ENCODE measurements around the gene MIF. TPM values are rescaled to one million over a fixed set of nuclear protein-coding genes. Genes with fewer than 3 reads are reported as not detected.

MIF gene
- 505 TPM for total RNA-seq
- polyA plus RNA-seq (ENCODE audit: insufficient read depth, low read depth, low replicate concordance), result 1,211 TPM
- long read RNA-seq, donor 1, transcript MIF-201 (3 exons, 939 nt), result major isoform, 612 of 706 reads
- long read RNA-seq, donor 1, transcript MIF-203 (2 exons, 435 nt), result minor isoform, 60 of 706 reads
- long read RNA-seq, donor 1, transcript MIF-202 (2 exons, 589 nt), result minor isoform, 15 of 706 reads
- long read RNA-seq, donor 1, partial matches to known transcripts, result 0 of 706 reads
- long read RNA-seq, donor 1, other reads (novel, unspliced or antisense), result 19 of 706 reads
- long read RNA-seq, donor 2, transcript MIF-202 (2 exons, 589 nt), result minor isoform, 14 of 504 reads
- long read RNA-seq, donor 2, transcript MIF-201 (3 exons, 939 nt), result major isoform, 441 of 504 reads
- long read RNA-seq, donor 2, transcript MIF-203 (2 exons, 435 nt), result minor isoform, 37 of 504 reads
- long read RNA-seq, donor 2, partial matches to known transcripts, result 0 of 504 reads
- long read RNA-seq, donor 2, other reads (novel, unspliced or antisense), result 12 of 504 reads
- long read RNA-seq, donor 3, transcript MIF-201 (3 exons, 939 nt), result major isoform, 605 of 686 reads
- long read RNA-seq, donor 3, transcript MIF-202 (2 exons, 589 nt), result minor isoform, 10 of 686 reads
- long read RNA-seq, donor 3, transcript MIF-203 (2 exons, 435 nt), result minor isoform, 47 of 686 reads
- long read RNA-seq, donor 3, partial matches to known transcripts, result 0 of 686 reads
- long read RNA-seq, donor 3, other reads (novel, unspliced or antisense), result 24 of 686 reads
- long read RNA-seq, donor 4, transcript MIF-201 (3 exons, 939 nt), result major isoform, 422 of 451 reads
- long read RNA-seq, donor 4, transcript MIF-203 (2 exons, 435 nt), result minor isoform, 13 of 451 reads
- long read RNA-seq, donor 4, transcript MIF-202 (2 exons, 589 nt), result minor isoform, 16 of 451 reads
- long read RNA-seq, donor 4, partial matches to known transcripts, result 0 of 451 reads
- long read RNA-seq, donor 4, other reads (novel, unspliced or antisense), result 0 of 451 reads
- long read RNA-seq, donor 5, transcript MIF-201 (3 exons, 939 nt), result major isoform, 30 of 34 reads
- long read RNA-seq, donor 5, partial matches to known transcripts, result 0 of 34 reads
- long read RNA-seq, donor 5, other reads (novel, unspliced or antisense), result 0 of 34 reads
- long read RNA-seq, donor 6, transcript MIF-202 (2 exons, 589 nt), result minor isoform, 23 of 1,158 reads
- long read RNA-seq, donor 6, transcript MIF-203 (2 exons, 435 nt), result minor isoform, 95 of 1,158 reads
- long read RNA-seq, donor 6, transcript MIF-201 (3 exons, 939 nt), result major isoform, 993 of 1,158 reads
- long read RNA-seq, donor 6, partial matches to known transcripts, result 27 of 1,158 reads
- long read RNA-seq, donor 6, other reads (novel, unspliced or antisense), result 20 of 1,158 reads
- long read RNA-seq, donor 7, transcript MIF-201 (3 exons, 939 nt), result major isoform, 279 of 313 reads
- long read RNA-seq, donor 7, transcript MIF-203 (2 exons, 435 nt), result minor isoform, 7 of 313 reads
- long read RNA-seq, donor 7, partial matches to known transcripts, result 0 of 313 reads
- long read RNA-seq, donor 7, other reads (novel, unspliced or antisense), result 23 of 313 reads
- long read RNA-seq, donor 8, transcript MIF-202 (2 exons, 589 nt), result minor isoform, 11 of 664 reads
- long read RNA-seq, donor 8, transcript MIF-201 (3 exons, 939 nt), result major isoform, 621 of 664 reads
- long read RNA-seq, donor 8, transcript MIF-203 (2 exons, 435 nt), result minor isoform, 32 of 664 reads
- long read RNA-seq, donor 8, partial matches to known transcripts, result 0 of 664 reads
- long read RNA-seq, donor 8, other reads (novel, unspliced or antisense), result 0 of 664 reads
- long read RNA-seq, donor 9, transcript MIF-203 (2 exons, 435 nt), result minor isoform, 32 of 460 reads
- long read RNA-seq, donor 9, transcript MIF-202 (2 exons, 589 nt), result minor isoform, 16 of 460 reads
- long read RNA-seq, donor 9, transcript MIF-201 (3 exons, 939 nt), result major isoform, 407 of 460 reads
- long read RNA-seq, donor 9, partial matches to known transcripts, result 0 of 460 reads
- long read RNA-seq, donor 9, other reads (novel, unspliced or antisense), result 5 of 460 reads
- long read RNA-seq, donor 10, transcript MIF-203 (2 exons, 435 nt), result minor isoform, 45 of 533 reads
- long read RNA-seq, donor 10, transcript MIF-201 (3 exons, 939 nt), result major isoform, 468 of 533 reads
- long read RNA-seq, donor 10, transcript MIF-202 (2 exons, 589 nt), result minor isoform, 20 of 533 reads
- long read RNA-seq, donor 10, partial matches to known transcripts, result 0 of 533 reads
- long read RNA-seq, donor 10, other reads (novel, unspliced or antisense), result 0 of 533 reads

DNA sequence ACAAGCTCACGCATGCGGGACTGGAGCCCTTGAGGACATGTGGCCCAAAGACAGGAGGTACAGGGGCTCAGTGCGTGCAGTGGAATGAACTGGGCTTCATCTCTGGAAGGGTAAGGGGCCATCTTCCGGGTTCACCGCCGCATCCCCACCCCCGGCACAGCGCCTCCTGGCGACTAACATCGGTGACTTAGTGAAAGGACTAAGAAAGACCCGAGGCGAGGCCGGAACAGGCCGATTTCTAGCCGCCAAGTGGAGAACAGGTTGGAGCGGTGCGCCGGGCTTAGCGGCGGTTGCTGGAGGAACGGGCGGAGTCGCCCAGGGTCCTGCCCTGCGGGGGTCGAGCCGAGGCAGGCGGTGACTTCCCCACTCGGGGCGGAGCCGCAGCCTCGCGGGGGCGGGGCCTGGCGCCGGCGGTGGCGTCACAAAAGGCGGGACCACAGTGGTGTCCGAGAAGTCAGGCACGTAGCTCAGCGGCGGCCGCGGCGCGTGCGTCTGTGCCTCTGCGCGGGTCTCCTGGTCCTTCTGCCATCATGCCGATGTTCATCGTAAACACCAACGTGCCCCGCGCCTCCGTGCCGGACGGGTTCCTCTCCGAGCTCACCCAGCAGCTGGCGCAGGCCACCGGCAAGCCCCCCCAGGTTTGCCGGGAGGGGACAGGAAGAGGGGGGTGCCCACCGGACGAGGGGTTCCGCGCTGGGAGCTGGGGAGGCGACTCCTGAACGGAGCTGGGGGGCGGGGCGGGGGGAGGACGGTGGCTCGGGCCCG is at the start of gene MIF:
Gene MIF (plus strand): TSS at position 439 of the 765 bp plus-strand sequence. CDS start 92 bp downstream, at position 531.
- no peaks in the 10 kb centered on the region for H3K27me3 ChIP-seq (ENCODE audit: control insufficient read depth, insufficient read depth, low read length)
- DNase-seq, result peak; percentile 97 to 99 (median 99)
- peak within 1 kb of the TSS; percentile 98 to 99 for H3K27ac ChIP-seq (ENCODE audit: low read depth in 2 of 2, low read length in 2 of 2)
- H3K9me3 ChIP-seq (ENCODE audit: control insufficient read depth in 2 of 3, insufficient read depth in 1 of 3, low read length in 3 of 3), result no peaks in the 10 kb centered on the region
- FAIRE-seq, result no peak
- TF ChIP-seq, protein P1, sequence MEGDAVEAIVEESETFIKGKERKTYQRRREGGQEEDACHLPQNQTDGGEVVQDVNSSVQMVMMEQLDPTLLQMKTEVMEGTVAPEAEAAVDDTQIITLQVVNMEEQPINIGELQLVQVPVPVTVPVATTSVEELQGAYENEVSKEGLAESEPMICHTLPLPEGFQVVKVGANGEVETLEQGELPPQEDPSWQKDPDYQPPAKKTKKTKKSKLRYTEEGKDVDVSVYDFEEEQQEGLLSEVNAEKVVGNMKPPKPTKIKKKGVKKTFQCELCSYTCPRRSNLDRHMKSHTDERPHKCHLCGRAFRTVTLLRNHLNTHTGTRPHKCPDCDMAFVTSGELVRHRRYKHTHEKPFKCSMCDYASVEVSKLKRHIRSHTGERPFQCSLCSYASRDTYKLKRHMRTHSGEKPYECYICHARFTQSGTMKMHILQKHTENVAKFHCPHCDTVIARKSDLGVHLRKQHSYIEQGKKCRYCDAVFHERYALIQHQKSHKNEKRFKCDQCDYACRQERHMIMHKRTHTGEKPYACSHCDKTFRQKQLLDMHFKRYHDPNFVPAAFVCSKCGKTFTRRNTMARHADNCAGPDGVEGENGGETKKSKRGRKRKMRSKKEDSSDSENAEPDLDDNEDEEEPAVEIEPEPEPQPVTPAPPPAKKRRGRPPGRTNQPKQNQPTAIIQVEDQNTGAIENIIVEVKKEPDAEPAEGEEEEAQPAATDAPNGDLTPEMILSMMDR (IDR thresholded peaks at IDR 0.05; ENCODE audit: borderline replicate concordance, extremely low read depth, insufficient read depth), result peak; percentile 40
- H3K4me3 ChIP-seq (ENCODE audit: low read length in 3 of 3), result peak within 1 kb of the TSS; percentile 71 to 73 (median 73)
- peak within 1 kb of the TSS; percentile 51 to 79 (median 53) for H3K9ac ChIP-seq (ENCODE audit: low read length in 3 of 3)
- peaks cover 0 to 14% (median 3%) of the 10 kb centered on the region in 3 donors for H3K36me3 ChIP-seq (ENCODE audit: control insufficient read depth in 2 of 3, insufficient read depth in 3 of 3, low read length in 3 of 3)
- intact Hi-C loops (cut with DNase I), result no loop called here
- peaks cover 0 to 39% (median 25%) of the 10 kb centered on the region in 3 donors for H3K4me1 ChIP-seq (ENCODE audit: control insufficient read depth in 2 of 3, insufficient read depth in 2 of 3, low read depth in 1 of 3, low read length in 3 of 3)

DNA sequence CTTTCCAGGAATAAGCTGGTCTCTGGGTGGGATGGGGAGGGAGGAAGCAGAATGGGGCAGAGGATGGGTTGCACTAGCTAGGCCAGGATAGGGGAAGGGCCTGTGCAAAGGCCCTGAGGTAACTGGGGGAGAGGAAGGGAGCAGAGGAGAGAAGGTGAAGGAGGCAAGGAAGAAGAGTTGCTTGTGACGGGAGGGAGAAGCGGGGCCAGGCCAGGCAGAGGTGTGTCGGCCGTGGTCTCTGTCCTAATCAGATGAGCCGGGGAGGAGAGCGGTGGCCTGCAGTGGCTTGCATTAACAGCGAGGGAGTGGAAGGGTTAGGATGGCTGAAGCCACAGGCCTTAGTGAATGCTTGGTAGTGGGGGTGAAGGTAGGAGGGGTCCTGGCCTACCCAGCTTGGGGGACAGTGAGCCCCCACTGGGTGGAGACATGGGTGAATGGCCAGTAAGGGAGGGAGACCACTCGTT is 49.4 kb upstream of the MIF start:
- no peak overlapping the region for H3K27ac ChIP-seq (ENCODE audit: low read depth in 2 of 2, low read length in 2 of 2)
- DNase-seq, result peak in 1 of 5 donors; percentile 76
- no peaks in the 10 kb centered on the region for H3K36me3 ChIP-seq (ENCODE audit: control insufficient read depth in 2 of 3, insufficient read depth in 3 of 3, low read length in 3 of 3)
- no peak overlapping the region for H3K4me3 ChIP-seq (ENCODE audit: low read length in 3 of 3)
- intact Hi-C loops (cut with DNase I), result loop anchor here (10.0 kb wide), 1 partner anchor 70 kb away; the partner anchor contains the start of gene MMP11
- FAIRE-seq, result no peak
- H3K9me3 ChIP-seq (ENCODE audit: control insufficient read depth in 2 of 3, insufficient read depth in 1 of 3, low read length in 3 of 3), result no peaks in the 10 kb centered on the region
- no peak overlapping the region for H3K9ac ChIP-seq (ENCODE audit: low read length in 3 of 3)
- no peaks in the 10 kb centered on the region for H3K27me3 ChIP-seq (ENCODE audit: control insufficient read depth, insufficient read depth, low read length)
- H3K4me1 ChIP-seq (ENCODE audit: control insufficient read depth in 2 of 3, insufficient read depth in 2 of 3, low read depth in 1 of 3, low read length in 3 of 3), result peaks cover 0 to 24% (median 0%) of the 10 kb centered on the region in 3 donors
- TF ChIP-seq, protein P1 (IDR thresholded peaks at IDR 0.05; ENCODE audit: borderline replicate concordance, extremely low read depth, insufficient read depth), result no peak
